HG02763 (cell line): ENCODE data around the gene FMC1.
"Not testable (repeated sequence)": the region's sequence is repeated elsewhere in the genome, so short reads cannot be mapped to it uniquely, and the experiment has no call there.

Experiments used
- ATAC-seq: cut with Tn5 transposase; IDR thresholded peaks from one replicate; pipeline ENCODE4 v1.9.1; 2021; ENCODE audit warnings: mild to moderate bottlenecking, moderate library complexity; ENCODE audit not compliant: unreplicated experiment

FMC1 gene

GRCh38 chr7:139340037-139340807 is 915 bp upstream of the FMC1 start:
- peak; percentile 87 for ATAC-seq

GRCh38 chr7:139340808-139341057 is 404 bp upstream of the FMC1 start:
- no peak for ATAC-seq

DNA sequence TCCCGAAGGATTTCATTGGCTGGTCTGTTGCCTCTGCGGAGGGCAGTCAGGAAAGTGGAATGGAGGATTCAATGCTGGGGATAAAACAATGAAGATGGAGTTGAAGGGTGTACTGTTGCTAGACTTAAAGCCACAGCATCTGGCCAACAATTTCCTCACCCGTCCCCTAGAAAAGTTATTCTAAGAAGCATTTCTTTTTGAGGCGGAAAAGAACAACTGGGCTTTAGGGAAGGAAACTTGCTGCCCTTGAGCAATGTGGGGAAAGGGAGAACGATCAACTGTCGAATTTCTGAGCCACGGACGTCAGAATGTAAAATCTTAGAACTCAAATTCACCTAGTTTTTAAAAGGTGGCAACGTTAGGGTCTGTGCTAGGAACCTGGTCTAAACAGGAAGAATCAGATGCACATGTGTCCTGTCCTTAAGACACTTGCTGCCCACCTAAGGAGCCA is 664 bp downstream of the FMC1 start:
- ATAC-seq, result no peak

DNA sequence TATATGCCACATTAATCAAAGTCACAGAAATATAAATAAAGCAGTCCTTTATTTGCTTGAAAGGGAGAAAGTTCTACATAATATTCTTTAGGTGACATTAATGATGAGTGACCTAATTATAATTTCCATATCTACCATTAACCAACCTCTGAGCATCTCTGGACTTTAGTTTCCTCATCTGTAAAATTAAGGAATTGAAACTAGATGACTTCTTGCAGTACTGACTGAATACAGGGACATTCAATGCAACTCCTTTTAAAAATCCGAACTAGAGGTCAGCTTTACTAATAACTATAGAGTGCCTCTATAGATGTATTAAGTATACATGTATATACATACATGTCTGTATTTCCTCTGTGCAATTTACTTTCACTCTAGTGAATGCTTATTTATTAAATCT is 3.9 kb downstream of the FMC1 start:
- ATAC-seq, result no peak

GRCh38 chr7:139351027-139351426 is 9.9 kb downstream of the FMC1 start:
- ATAC-seq, result no peak

GRCh38 chr7:139354729-139355128 is 13.6 kb downstream of the FMC1 start:
- no peak for ATAC-seq

DNA sequence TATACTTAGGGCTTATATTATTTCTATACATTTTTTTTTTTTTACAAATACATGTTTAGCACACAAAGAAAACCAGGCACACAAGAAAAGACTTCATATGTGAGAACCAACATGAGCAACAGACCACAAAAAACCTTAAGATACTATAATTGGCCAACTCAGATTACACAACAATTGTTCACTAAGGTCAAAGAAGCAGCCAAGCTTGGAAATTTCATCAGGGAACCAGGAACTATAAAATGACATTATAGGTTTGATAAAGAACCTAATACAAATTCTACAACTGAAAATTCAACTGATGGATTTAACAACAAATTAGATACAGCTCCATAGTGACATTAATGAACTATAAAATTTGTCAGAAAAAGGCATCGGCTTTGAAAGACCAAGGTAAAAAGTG is 14.2 kb downstream of the FMC1 start:
- no peak for ATAC-seq

DNA sequence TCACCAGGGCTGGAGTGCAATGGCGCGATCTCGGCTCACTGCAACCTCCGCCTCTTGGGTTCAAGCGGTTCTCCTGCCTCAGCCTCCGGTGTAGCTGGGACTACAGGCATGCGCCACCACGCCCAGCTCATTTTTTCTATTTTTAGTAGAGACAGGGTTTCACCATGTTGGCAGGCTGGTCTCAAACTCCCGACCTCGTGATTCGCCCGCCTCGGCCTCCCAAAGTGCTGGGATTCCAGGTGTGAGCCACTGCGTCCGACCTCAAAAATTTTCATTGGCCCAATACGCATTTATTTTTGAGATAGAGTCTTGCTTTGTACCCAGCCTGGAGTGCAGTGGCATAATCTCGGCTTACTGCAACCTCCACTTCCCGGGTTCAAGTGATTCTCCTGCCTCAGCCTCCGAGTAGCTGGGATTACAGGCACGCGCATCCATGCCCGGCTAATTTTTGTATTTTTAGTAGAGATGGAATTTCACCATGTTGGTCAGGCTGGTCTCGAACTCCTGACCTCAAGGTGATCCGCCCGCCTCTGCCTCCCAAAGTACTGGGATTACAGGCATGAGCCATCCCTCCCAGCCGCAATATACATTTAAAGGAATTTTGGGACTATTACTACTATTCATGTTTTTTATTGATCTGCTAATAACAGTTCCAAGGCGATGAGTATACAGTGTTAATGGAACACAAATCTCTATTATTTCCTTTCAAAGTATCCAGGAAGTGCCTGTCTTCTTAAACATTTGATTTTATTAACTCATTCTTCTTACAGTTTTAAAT is 16.8 kb downstream of the FMC1 start:
- not testable (repeated sequence) for ATAC-seq

DNA sequence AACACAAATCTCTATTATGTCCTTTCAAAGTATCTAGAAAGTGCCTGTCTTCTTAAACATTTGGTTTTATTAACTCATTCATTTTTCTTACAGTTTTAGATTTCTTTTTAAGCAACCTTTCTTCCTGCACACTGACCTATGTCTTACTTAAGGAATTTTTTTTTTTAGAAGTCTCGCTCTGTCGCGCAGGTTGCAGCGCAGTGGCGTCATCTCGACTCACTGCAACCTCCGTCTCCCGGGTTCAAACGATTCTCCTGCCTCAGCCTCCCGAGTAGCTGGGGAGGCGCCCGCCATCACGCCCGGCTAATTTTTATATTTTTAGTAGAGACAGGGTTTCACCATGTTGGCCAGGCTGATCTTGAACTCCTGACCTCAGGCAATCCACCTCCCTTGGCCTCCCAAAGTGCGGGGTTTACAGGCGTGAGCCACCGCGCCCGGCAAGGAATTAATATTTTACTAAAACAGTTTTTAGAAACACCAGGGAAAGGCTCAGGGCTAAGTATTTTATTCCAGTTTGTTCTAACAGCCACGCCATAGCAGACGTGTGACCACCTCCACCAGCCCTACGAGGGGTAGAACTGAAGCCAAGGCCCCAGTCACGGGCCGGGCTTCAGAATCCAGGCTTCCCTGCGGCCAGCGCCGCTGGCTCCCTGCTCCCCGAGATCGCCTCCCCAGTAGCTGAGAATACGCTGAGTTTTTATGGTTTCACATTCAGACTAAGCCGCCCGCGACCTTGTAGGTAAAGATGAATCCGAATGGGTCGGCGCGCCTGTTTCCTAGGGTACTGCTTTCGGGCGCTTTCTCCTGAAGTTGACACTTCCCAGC is 17.6 kb downstream of the FMC1 start:
- ATAC-seq, result peak; percentile 5

GRCh38 chr7:139359366-139360209 is 18.5 kb downstream of the FMC1 start, which contains the start of gene LUC7L2:
Gene LUC7L2 (plus strand): TSS chr7:139359894. CDS start chr7:139360262, 368 bp downstream.
- peak; percentile 73 for ATAC-seq

- peak; percentile 71 for ATAC-seq
Measured at GRCh38 chr7:139360210-139360947, 19.2 kb downstream of the FMC1 start.

DNA sequence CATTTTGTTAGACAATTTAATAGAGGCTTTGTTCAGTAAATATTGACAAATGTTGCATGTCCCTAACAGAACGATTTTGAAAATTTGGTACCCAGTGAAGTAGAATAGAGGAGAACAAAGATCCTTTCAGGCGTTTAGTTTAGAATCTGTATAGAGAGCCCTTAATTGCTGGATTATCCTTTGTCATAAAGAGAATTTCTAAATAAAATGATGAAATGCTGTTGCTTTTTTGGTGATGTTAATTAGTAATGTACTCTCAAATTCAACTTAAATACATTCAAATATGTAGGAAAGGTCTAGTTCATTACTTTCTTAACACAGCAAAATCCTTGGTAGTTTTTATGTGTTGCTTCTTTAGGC is 19.8 kb downstream of the FMC1 start:
- no peak for ATAC-seq

- ATAC-seq, result no peak
Measured at GRCh38 chr7:139361523-139361922, 20.4 kb downstream of the FMC1 start.

- no peak for ATAC-seq
Measured at GRCh38 chr7:139362302-139362701, 21.2 kb downstream of the FMC1 start.

DNA sequence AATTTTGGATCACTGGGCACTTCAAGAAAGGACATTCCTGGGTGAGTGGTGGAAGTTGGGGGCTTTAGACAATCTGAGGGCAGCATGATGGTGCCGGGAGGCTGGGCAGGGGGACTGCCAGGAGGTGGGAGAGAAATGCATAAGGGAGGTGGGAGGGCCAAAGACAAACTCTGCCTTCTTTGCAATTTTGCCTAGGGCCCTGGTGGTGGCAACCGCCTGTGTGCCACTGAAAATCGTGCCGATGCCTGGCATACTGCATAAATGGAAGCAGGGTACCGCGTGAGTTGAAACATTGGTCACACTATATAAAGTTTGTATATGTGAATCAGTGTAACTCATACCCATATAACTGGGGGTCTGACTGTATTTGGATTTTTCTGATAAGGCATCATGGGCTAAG is 21.8 kb downstream of the FMC1 start:
- ATAC-seq, result no peak

- ATAC-seq, result no peak
Measured at GRCh38 chr7:139365336-139365735, 24.2 kb downstream of the FMC1 start.

- no peak for ATAC-seq
Measured at GRCh38 chr7:139366400-139366799, 25.3 kb downstream of the FMC1 start.

- ATAC-seq, result no peak
Measured at GRCh38 chr7:139367438-139368155, 26.5 kb downstream of the FMC1 start.

DNA sequence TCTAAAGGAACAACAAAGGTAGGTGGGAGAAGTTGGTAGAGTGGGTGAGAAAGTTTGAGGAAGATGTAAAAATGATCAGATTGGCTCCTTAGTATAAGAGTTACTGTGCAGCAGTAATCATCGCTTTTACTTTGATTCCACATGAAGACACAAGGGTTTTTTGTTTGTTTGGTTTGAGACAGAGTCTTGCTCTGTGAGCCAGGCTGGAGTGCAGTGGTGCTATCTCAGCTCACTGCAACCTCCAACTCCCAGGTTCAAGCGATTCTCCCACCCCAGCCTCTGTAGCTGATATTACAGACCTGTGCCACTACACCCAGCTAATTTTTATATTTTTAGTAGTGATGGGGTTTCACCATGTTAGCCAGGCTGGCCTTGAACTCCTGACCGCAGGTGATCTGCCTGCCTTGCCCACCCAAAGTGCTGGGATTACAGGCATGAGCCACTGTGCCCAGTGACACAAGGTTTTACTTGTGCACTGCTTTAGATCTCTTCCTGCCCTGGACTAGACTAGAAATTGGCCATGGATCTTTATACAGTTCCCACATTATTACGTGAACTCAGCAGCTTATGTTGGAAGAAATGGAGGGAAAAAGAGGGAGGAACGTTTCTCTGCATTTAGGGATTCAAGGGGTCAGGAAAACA is 29.3 kb downstream of the FMC1 start:
- ATAC-seq, result no peak
